ENCODE data around the gene NR6A1.
"Not testable (repeated sequence)": the region's sequence is repeated elsewhere in the genome, so short reads cannot be mapped to it uniquely, and the experiment has no call there.

The NR6A1 gene

GRCh38 chr9:124758061-124758460 is 13.1 kb downstream of the NR6A1 start:
- DNase-seq, result no peak

- no peak for DNase-seq
These were observed 13.5 kb downstream of the NR6A1 start for GRCh38 chr9:124757616-124758015.

- DNase-seq, result no peak
These were observed 15.1 kb downstream of the NR6A1 start for GRCh38 chr9:124756011-124756410.

- no peak for DNase-seq
These were observed 16.1 kb downstream of the NR6A1 start for GRCh38 chr9:124755061-124755460.

- DNase-seq, result no peak
These were observed 16.8 kb downstream of the NR6A1 start for GRCh38 chr9:124754289-124754688.

- DNase-seq, result no peak
These were observed 18.1 kb downstream of the NR6A1 start for GRCh38 chr9:124752967-124753366.

- no peak for DNase-seq
These were observed 21.3 kb downstream of the NR6A1 start for GRCh38 chr9:124749781-124750180.

GRCh38 chr9:124749284-124749683 is 21.8 kb downstream of the NR6A1 start:
- DNase-seq, result no peak

GRCh38 chr9:124747065-124747464 is 24.0 kb downstream of the NR6A1 start:
- no peak for DNase-seq

GRCh38 chr9:124743686-124744348 is 27.3 kb downstream of the NR6A1 start:
- no peak for DNase-seq

- no peak for DNase-seq
These were observed 28.2 kb downstream of the NR6A1 start for GRCh38 chr9:124742940-124743339.

- no peak for DNase-seq
These were observed 29.4 kb downstream of the NR6A1 start for GRCh38 chr9:124741662-124742061.

GRCh38 chr9:124741149-124741548 is 30.0 kb downstream of the NR6A1 start:
- DNase-seq, result no peak

- no peak for DNase-seq
These were observed 31.8 kb downstream of the NR6A1 start for GRCh38 chr9:124739360-124739759.

GRCh38 chr9:124738075-124738474 is 33.0 kb downstream of the NR6A1 start:
- not testable (repeated sequence) for DNase-seq

GRCh38 chr9:124735121-124735520 is 36.0 kb downstream of the NR6A1 start:
- DNase-seq, result no peak

GRCh38 chr9:124734741-124735083 is 36.4 kb downstream of the NR6A1 start:
- not testable (repeated sequence) for DNase-seq

- no peak for DNase-seq
These were observed 37.0 kb downstream of the NR6A1 start for GRCh38 chr9:124733964-124734740.

- no peak for DNase-seq
These were observed 40.3 kb downstream of the NR6A1 start for GRCh38 chr9:124730772-124731171.

GRCh38 chr9:124726886-124727285 is 44.2 kb downstream of the NR6A1 start:
- DNase-seq, result no peak

GRCh38 chr9:124725068-124725452 is 46.1 kb downstream of the NR6A1 start:
- DNase-seq, result no peak

GRCh38 chr9:124724415-124725067 is 46.6 kb downstream of the NR6A1 start:
- DNase-seq, result no peak

GRCh38 chr9:124723352-124723751 is 47.8 kb downstream of the NR6A1 start:
- DNase-seq, result no peak
